GM12872 (cell line): ENCODE measurements around the gene SAE1.
A peak's percentile ranks its signal among the peaks of the same experiment; 100 is the strongest.

Source experiments
- CTCF ChIP-seq: IDR thresholded peaks from 3 replicates; pipeline ENCODE4 v1.5.1; 2011; ENCODE audit warnings: low read depth, mild to moderate bottlenecking, low read length, moderate library complexity; ENCODE audit not compliant: insufficient read depth

The SAE1 gene

DNA sequence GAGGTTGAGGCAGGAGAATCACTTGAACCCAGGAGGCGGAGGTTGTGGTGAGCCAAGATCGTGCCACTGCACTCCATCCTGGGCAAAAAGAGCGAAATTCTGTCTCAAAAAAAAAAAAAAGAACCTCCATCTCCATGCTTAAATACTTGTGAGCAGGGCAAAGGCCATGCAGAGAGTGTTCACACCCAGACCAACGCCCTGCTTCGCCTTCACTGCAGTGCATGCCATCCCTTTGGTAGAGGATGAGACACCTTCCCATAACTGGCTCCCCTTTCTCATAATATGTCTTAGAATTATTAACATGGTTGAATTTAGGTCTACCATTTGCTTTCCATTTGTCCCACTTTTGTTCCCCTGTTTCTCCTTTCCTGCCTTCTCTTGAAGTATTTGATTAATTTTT lies 84.9 kb downstream of the SAE1 start:
- TF ChIP-seq CTCF, result no peak

DNA sequence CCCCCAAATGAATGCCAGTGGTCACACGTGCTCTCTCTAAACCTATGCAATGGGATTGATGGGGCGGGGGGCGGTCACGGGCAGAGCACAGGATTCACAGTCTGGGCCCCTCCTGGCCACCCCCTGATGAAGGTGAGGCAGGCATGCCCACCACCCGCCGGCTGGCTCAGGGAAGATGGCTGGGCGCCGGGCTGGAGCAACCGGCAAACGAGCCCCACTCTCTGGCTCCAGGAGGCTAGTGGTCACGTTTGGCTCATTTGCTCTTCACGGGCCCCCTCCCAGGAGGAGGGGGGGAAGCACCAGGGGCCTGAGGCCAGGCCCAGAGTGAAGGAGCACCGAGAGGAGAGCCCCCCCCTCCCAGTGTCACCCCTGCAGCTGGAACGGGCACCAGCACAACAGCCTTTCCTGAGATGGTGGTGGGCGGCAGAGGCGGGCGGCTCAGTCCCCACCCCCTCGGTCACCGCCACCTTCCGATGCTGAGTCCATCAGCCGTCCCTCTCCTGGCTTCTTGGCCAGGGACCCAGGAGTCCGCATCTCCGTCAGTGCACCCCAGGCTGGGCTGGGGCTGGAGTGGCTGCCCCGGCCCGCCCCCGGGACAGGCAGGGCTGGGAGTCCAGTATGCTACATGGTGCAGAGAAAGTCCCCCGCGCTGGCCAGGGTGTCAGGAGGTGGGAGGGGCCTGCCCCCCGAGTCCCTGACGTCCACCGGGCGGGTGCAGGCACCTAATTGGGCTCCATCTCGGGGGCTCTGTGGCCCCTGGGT lies 90.6 kb downstream of the SAE1 start:
- no peak for TF ChIP-seq CTCF

- no peak for TF ChIP-seq CTCF
Observed at GRCh38 chr19:47221890-47222289, 91.3 kb downstream of the SAE1 start.

DNA sequence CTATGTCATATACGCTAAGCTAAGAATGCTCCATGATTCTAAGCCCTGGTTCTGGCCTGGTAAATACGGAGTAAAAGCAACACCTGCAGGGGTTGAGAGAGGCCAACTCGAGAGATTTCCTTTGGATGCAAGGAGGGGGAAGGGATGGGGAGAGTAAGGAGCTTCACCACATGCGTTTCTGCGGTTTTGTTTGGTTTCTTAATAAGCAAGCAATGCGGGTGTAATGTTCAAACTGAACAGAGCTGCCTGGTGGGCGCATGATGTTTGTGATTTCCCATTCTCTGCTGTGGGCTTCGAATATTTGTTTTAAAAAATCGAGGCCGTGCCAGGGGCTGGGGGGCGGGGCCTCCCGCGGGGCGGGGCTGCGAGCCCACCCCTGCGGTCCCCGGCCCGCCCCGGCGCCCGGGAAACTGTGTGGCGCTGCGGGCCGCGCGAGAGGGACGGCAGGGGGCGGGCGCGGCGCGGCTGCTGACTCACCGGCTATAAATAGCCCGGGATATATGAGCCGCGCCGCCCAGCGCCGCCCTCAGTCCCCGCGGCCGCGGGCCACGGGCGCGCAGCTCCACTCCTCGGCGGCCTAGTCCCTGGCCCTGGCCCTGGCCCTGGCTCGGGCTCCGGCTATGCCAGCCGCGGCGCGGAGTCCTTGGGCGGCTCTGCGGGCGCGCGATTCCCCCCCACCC lies 95.3 kb downstream of the SAE1 start:
- TF ChIP-seq CTCF, result peak; percentile 24; the same call in 2 of the 3 replicates

- TF ChIP-seq CTCF, result no peak
Observed at GRCh38 chr19:47226426-47227351, 96.1 kb downstream of the SAE1 start.

- no peak for TF ChIP-seq CTCF
Observed at GRCh38 chr19:47227352-47228167, 96.9 kb downstream of the SAE1 start.
